GM12873 (cell line): ENCODE results near the gene GSE1.

Experiments used
- TF ChIP-seq, protein P1 (sequence below): IDR thresholded peaks from 2 replicates; pipeline ENCODE4 v1.5.1; 2012; ENCODE audit warnings: low read depth, mild to moderate bottlenecking, moderate library complexity, low read length, control low read depth; ENCODE audit not compliant: insufficient read depth; ENCODE audit errors: missing control alignments

Gene GSE1

DNA sequence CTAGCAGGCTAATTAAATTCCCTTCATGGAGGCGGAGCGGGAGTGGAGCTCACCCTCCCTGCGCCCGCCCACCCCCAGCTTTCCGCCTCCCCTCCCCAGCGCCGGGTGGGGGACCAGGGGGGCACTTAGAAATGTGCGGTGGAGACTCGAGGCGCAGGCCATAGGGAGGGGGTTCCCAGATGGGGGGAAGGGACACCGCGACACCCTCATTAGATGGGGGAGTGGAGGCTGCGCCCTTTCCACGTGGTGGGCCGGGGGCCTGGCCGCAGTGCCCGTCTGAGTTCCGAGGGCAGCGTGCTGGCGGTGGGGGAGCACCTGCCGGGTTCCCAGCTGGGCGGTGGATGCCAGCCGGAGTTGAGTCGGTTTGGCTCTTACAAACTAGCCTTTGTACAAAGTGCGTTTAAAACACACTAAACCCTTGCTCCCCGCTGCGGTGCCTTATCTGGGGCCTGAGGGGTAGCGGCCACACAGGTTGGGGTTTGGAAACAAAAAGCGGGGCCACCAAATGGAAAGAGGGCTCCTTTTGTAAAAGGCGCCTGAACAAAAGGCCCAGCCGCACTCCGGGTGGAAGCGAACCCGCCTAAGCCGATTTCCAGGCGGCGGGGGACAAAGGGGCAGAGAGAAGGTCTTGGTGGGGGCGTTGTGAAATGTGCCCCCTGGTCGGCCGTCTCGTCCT is 1.4 kb downstream of the GSE1 start:
- TF ChIP-seq, protein P1, sequence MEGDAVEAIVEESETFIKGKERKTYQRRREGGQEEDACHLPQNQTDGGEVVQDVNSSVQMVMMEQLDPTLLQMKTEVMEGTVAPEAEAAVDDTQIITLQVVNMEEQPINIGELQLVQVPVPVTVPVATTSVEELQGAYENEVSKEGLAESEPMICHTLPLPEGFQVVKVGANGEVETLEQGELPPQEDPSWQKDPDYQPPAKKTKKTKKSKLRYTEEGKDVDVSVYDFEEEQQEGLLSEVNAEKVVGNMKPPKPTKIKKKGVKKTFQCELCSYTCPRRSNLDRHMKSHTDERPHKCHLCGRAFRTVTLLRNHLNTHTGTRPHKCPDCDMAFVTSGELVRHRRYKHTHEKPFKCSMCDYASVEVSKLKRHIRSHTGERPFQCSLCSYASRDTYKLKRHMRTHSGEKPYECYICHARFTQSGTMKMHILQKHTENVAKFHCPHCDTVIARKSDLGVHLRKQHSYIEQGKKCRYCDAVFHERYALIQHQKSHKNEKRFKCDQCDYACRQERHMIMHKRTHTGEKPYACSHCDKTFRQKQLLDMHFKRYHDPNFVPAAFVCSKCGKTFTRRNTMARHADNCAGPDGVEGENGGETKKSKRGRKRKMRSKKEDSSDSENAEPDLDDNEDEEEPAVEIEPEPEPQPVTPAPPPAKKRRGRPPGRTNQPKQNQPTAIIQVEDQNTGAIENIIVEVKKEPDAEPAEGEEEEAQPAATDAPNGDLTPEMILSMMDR, result no peak

DNA sequence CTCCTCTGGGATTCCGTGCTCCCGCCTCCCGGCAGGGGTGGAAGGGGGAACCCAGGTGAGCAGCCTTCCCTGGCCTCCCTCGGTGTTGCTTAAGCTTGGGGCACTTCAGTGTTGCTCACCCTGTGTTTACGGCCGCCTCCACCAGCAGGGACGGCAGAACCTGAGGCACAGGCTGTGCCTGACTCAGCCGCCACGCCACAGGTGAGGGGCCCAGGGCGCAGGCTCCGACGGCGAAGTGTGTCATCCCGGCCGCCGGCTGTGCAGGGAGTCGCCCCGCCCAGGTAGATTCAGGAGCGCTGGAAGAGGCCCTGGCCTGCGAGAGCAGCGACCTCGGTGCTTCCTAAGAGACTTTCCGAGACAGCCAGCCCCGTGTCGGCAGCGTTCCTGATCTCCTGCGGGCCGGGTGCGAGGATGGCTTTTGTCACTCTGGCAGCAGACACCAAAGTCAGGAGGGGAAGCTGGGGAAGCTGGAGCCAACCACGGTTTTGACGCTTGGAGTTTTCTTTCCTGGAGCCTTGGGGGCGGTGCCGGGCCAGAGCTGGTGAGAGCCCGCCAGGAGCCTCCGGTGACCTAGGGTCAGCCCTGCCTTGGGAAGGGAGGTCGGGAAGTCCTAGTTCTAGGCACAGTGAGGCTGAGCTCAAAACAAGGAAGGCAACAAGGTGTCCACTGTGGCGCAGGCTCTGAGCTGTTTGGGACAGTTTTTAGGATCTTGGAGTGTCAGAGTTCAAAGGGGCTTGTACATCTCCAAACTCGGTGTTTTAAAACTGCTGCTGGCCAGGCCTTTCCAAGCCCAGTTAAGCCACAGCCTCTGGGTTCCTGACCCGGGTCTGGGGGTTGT is 2.1 kb downstream of the GSE1 start:
- TF ChIP-seq, protein P1, result no peak

DNA sequence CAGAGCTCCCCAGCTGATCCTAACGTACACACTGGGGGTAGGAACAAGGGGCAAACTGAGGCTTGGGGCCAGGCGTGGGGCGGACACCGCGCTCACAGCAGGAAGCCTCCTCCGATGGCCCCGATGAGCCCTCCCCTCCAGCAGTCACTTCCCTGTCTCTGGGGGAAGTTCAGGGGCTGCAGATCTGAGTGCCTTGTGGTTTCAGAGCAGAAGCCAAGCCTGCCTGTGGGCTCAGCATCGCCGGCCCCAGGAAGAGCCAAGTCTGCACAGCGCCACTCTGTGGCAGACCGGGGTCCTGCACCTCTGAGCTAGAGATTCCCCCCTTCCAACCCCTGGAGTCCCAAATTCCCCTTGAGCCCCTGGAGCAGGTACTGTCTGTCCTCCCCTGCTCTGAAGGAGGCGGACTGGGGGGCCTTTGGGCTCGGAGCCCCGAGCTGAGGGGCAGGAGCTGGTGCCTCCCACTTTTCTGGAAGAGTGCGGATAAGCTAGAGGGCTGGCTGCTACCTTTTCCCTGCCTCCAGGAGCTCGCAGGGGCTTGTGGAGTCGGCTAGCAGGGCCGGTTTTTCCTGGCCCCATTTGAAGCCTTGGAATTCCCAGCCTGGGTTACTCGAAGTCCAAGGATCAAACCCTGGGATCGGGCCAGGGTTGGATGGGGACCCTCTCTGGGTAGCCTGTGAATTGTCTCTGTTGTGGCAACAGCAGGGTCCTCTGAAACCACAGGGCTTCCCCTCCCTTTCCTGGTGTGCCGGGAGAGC is 2.9 kb downstream of the GSE1 start:
- TF ChIP-seq, protein P1, result peak; percentile 99

GRCh38 chr16:85616607-85617321 is 3.6 kb downstream of the GSE1 start:
- TF ChIP-seq, protein P1, result no peak

DNA sequence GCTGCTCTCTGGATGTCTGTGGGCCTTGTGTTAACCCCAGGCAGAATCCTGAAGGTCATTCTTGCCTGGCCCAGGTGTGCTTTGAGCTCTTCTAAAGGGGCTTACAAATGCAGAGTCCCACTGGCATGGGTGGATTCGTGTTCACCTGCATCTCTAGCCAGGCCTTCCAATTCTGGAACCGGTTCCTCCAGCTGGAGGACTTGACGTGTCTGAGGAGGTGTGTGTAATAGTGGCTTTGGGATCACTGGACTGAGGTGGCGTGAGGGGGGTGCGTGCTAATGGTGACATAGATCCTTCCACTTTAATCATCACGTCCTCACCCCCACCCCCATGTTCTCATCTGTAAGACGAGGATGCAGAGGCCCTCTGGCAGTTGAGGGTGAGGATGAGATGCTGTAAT is 4.8 kb downstream of the GSE1 start:
- TF ChIP-seq, protein P1, result no peak

DNA sequence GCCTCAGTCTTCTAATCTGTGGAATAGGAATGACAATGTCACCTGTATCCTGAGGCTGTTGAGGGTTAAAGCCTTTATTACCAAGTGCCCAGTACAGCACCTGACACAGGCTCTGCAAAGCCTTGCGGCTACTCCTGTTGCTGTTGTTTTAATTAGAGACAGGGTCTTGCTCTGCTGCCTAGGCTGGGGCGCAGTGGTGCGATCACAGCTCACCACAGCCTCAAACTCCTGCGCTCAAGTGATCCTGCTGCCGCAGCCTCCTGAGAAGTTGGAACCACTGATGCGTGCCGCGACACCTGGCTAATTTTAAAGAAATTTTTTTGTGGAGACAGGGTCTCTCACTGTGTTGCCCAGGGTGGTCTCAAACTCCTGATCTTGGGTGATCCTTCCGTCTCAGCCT is 5.4 kb downstream of the GSE1 start:
- TF ChIP-seq, protein P1, result no peak
